ENCODE data around the gene MED12L. TPM values are rescaled to one million over a fixed set of nuclear protein-coding genes. Genes with fewer than 3 reads are reported as not detected.
A peak's percentile ranks its signal among the peaks of the same experiment; 100 is the strongest.

The MED12L gene
- total and polyA plus RNA-seq, 7 donors: 0.16 to 0.71 (median 0.28) TPM; not detected in 2

DNA sequence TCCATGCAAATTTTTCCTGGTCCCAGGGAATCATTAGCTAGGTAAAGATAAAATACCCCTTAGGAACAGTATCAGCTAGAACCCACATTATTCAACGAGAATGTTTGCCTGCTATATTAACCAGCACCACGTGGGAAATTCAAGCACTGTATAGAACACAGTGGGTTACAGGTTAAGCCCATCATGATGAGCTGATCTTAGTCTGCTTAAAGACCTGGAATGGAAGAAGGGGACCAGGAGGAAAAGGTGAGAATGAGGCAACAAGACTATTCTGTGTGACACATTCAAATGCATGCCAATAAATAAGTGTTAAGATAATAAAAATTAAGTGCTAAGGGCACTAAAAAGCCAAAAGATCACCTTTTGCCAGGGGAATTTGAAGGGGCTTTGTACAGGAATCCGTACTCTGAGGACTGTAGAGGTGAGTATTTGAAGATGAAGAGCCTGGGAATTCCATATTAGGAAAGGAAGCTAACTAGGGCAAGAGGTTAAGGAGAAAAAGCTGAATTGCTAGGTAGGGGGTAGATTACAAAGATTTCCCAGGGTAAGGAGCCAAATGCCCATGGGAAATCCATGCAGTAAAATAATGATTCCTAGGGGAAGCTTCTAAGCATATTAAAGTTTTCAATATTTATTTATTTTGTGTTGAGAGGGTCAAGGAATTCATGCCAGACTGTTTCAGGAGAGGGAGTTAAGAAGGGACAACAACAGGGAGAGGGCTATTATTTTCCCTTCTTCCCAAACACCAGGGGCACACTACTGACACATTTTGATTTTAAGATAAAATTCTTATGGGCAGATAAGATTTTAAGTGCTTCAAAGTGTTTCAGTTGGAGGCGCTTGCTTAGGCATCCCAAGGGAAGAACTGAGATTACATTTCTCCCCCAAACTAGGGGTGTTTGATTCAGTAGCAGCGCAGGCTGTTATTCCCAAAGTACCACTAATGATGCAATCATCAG, 2.3 kb upstream of the MED12L start:
- Histone ChIP-seq H3K36me3 (no peaks in the 10 kb centered on the region), H3K9me3 (no peaks in the 10 kb centered on the region), H3K4me1 (peaks cover 0 to 26% (median 15%) of the 10 kb centered on the region in 4 donors), H3K27ac (no peak overlapping the region), H3K4me3 (no peak overlapping the region), H3K27me3 (peaks cover 0 to 11% (median 0%) of the 10 kb centered on the region in 3 donors)
- TF ChIP-seq POLR2AphosphoS5 (IDR thresholded peaks at IDR 0.05): no peak
- TF ChIP-seq, protein P1, sequence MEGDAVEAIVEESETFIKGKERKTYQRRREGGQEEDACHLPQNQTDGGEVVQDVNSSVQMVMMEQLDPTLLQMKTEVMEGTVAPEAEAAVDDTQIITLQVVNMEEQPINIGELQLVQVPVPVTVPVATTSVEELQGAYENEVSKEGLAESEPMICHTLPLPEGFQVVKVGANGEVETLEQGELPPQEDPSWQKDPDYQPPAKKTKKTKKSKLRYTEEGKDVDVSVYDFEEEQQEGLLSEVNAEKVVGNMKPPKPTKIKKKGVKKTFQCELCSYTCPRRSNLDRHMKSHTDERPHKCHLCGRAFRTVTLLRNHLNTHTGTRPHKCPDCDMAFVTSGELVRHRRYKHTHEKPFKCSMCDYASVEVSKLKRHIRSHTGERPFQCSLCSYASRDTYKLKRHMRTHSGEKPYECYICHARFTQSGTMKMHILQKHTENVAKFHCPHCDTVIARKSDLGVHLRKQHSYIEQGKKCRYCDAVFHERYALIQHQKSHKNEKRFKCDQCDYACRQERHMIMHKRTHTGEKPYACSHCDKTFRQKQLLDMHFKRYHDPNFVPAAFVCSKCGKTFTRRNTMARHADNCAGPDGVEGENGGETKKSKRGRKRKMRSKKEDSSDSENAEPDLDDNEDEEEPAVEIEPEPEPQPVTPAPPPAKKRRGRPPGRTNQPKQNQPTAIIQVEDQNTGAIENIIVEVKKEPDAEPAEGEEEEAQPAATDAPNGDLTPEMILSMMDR (IDR thresholded peaks at IDR 0.05): no peak
- no peak for TF ChIP-seq POLR2A (IDR thresholded peaks at IDR 0.05)
- no peak for TF ChIP-seq EP300 (IDR thresholded peaks at IDR 0.05)
- intact Hi-C loops (cut with DNase I): no loop called here
- 46 to 51% methylated on average over 5 of the region's 5 CpGs for WGBS, 2 donors
- DNase-seq: no peak

DNA sequence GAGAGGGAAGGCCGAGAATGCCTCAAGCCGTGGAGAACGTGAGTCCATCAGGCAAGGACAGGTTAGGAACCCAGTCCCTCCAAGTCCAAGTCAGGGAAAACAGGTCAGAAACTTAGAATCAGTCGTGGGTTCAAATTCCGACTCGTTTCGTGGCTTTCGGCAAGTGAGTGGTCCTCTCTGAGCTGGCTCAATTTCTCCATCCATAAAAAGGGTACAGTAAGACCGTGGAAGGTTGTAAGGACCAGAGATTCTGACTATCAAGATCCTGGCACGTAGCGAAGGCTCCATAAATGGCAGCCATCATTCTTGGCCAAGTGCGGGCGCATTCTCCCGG, 604 bp upstream of the MED12L start:
- no peak overlapping the region for H3K27ac ChIP-seq
- intact Hi-C loops (cut with DNase I): no loop called here
- H3K27me3 ChIP-seq: peaks cover 0 to 11% (median 0%) of the 10 kb centered on the region in 3 donors
- no peaks in the 10 kb centered on the region for H3K36me3 ChIP-seq
- no peaks in the 10 kb centered on the region for H3K9me3 ChIP-seq
- DNase-seq: no peak
- peaks cover 0 to 26% (median 15%) of the 10 kb centered on the region in 4 donors for H3K4me1 ChIP-seq
- TF ChIP-seq EP300 (IDR thresholded peaks at IDR 0.05) (no peak), POLR2AphosphoS5 (IDR thresholded peaks at IDR 0.05) (no peak), POLR2A (IDR thresholded peaks at IDR 0.05) (no peak)
- TF ChIP-seq, protein P1 (IDR thresholded peaks at IDR 0.05): no peak
- WGBS, 2 donors: 36 to 41% methylated on average over 14 of the region's 14 CpGs
- H3K4me3 ChIP-seq: peak overlapping the region; percentile 43 to 67 (median 61)

DNA sequence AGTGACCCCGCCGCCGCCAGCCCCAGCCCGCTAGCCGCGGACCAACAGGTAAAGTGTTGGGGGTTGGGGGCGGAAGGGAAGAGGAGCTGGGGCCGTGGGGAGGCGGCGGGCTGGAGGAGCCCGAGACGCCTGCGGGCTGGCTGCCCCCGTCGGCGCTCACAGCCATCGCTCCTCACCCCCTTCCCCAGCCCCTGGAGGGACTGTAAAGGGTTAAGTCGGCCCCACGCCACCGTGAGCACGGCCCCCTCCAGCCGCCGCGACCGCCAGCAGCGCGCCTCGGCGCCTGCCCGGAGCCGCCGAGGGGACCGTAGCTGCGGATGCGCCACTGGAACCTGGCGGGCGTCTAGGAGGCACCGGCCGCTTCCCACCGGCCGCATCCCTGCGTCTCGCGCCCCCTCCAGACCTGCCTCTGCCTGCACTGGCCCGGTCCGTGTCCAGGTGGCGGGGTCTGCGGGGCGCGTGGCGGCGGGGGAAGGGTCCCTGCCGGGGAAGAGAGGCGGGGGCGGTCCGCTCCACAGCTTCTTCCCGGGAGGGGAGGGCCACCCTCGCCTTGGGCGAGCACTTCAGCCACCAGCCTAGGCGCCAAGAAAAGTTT, 522 bp downstream of the MED12L start:
- H3K4me1 ChIP-seq: peaks cover 0 to 26% (median 15%) of the 10 kb centered on the region in 4 donors
- no peaks in the 10 kb centered on the region for H3K9me3 ChIP-seq
- TF ChIP-seq POLR2A (IDR thresholded peaks at IDR 0.05): no peak
- TF ChIP-seq, protein P1 (IDR thresholded peaks at IDR 0.05): no peak
- TF ChIP-seq POLR2AphosphoS5 (IDR thresholded peaks at IDR 0.05): no peak
- TF ChIP-seq EP300 (IDR thresholded peaks at IDR 0.05): no peak
- intact Hi-C loops (cut with DNase I): no loop called here
- 1% methylated on average over 60 of the region's 60 CpGs for WGBS, 2 donors
- no peaks in the 10 kb centered on the region for H3K36me3 ChIP-seq
- peaks cover 0 to 11% (median 0%) of the 10 kb centered on the region in 3 donors for H3K27me3 ChIP-seq
- H3K4me3 ChIP-seq: peak overlapping the region; percentile 43 to 67 (median 61)
- H3K27ac ChIP-seq: peak overlapping the region in 3 of 4 donors; percentile 58 to 63 (median 59)
- no peak for DNase-seq

DNA sequence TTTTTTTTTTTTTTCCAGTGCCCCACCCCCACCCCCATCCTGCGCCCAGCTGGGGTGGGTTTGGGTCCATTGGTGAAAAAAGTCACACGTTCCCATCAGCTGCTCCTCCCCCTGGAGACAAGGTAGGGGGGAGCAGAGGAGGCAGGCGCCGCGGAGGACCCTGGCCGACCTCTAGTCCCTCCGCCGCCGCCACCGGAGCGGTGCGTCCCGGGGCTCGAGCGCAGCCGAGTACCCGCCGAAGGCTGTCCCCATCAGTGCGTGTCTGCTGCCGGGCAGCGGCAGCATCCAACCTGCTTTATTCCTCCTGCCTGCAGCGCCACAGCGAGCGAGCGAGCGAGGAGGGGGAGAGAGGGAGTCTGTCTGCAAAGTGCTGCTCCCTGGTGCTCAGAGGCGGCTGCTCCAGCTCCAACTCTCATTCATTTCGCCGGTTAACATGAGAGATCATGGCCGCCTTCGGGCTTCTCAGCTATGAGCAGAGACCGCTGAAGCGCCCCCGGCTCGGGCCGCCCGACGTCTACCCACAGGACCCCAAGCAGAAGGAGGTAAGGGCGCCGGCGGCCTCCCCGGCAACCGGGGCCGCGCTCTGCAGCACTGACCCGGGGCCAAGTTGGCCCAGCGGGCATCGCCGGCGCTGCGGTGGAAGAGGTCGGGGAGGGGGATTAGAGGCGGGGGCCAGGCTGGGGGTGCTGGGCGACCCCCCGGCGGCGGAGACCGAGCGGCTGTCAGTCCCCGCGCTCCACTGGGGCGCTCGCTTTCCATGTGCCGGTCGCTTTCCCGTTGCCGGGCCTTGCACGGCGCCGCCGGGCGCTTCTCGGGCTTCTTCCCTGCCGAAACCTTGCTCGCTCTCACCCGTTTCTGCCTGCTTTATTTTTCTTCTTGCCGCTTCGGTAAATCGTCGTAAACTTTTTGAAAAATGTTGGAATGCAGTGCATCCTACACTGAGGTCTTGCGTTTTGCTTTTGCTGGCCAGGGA, 1.3 kb downstream of the MED12L start:
- peak; percentile 84 for DNase-seq
- Histone ChIP-seq H3K9me3 (no peaks in the 10 kb centered on the region), H3K4me3 (peak overlapping the region; percentile 43 to 67 (median 61)), H3K27ac (peak overlapping the region; percentile 6 to 63 (median 58)), H3K4me1 (peaks cover 0 to 26% (median 15%) of the 10 kb centered on the region in 4 donors), H3K36me3 (no peaks in the 10 kb centered on the region), H3K27me3 (peaks cover 0 to 11% (median 0%) of the 10 kb centered on the region in 3 donors)
- TF ChIP-seq, protein P1 (IDR thresholded peaks at IDR 0.05): peak in 3 of 4 experiments; percentile 8 to 34 (median 32)
- TF ChIP-seq POLR2A (IDR thresholded peaks at IDR 0.05): no peak
- TF ChIP-seq EP300 (IDR thresholded peaks at IDR 0.05): no peak
- no peak for TF ChIP-seq POLR2AphosphoS5 (IDR thresholded peaks at IDR 0.05)
- intact Hi-C loops (cut with DNase I): no loop called here
- 2% methylated on average over 81 of the region's 81 CpGs for WGBS, 2 donors
